Right lobe of liver (tissue), 6 donors: ENCODE measurements around the gene GRID1. TPM values are rescaled to one million over a fixed set of nuclear protein-coding genes. Genes with fewer than 3 reads are reported as not detected.
"Not testable (repeated sequence)": the region's sequence is repeated elsewhere in the genome, so short reads cannot be mapped to it uniquely, and the experiment has no call there.

Experiments used
- ATAC-seq, 4 donors: fragments of 200-7000 bp; cut with Tn5 transposase; one replicate each; pipeline ENCODE4 v1.9.1; 2020; ENCODE audit warnings: mild to moderate bottlenecking in 4 of 4, moderate library complexity in 4 of 4
- DNase-seq, 3 donors: peaks; one replicate each; pipeline ENCODE4 v3.0.0-alpha.2; 2020
- H3K27ac ChIP-seq, 3 donors: fragments of 200-600 bp; one replicate each; pipeline ENCODE4 v1.8.0; 2022
- H3K27me3 ChIP-seq, 2 donors: fragments of 200-600 bp; one replicate each; pipeline ENCODE4 v1.8.0; 2022
- H3K36me3 ChIP-seq, 4 donors: fragments of 200-600 bp; sonication (generic) in 1 of 4; one replicate each; pipeline versions ENCODE4 v1.5.1 to v1.8.0; 2017 to 2022; ENCODE audit warnings: control low read depth in 1 of 4
- H3K4me1 ChIP-seq, 4 donors: fragments of 200-600 bp; sonication (generic) in 1 of 4; one replicate each; pipeline versions ENCODE4 v1.5.1 to v1.8.0; 2017 to 2022; ENCODE audit warnings: control low read depth in 1 of 4
- H3K4me3 ChIP-seq, 3 donors: fragments of 200-600 bp; one replicate each; pipeline ENCODE4 v1.8.0; 2022
- H3K9me3 ChIP-seq, 4 donors: fragments of 200-600 bp; sonication (generic) in 1 of 4; one replicate each; pipeline versions ENCODE4 v1.5.1 to v1.8.0; 2017 to 2022; ENCODE audit warnings: control low read depth in 1 of 4
- CTCF ChIP-seq, 4 donors: fragments of 200-600 bp in 3 of 4; fragments of 450-650 bp in 1 of 4; IDR thresholded peaks; one replicate each; pipeline versions ENCODE4 v1.5.1 to v1.8.0; 2016 to 2022; ENCODE audit warnings: antibody characterized with exemption in 4 of 4, mild to moderate bottlenecking in 2 of 4
- POLR2A ChIP-seq: fragments of 450-650 bp; IDR thresholded peaks from one replicate; pipeline ENCODE4 v1.6.1; 2017; ENCODE audit warnings: antibody characterized with exemption, mild to moderate bottlenecking
- WGBS: methylation state at CpG from one replicate; pipeline ENCODE4 v1.1.6; 2018; ENCODE audit warnings: low coverage, low lambda C conversion rate; ENCODE audit not compliant: insufficient coverage; ENCODE audit errors: missing lambda C conversion rate; 5-methylcytosine and 5-hydroxymethylcytosine counted together
- intact Hi-C, 2 donors: fragments of 100-400 bp; cut with DNase I; formaldehyde crosslinking; loops; one replicate each; pipeline versions ENCODE4 v1.11.2 to v1.14.1; 2022
- total RNA-seq, 6 experiments: library from RNA; depleted of rRNA in 2 of 6; stranded (reverse); fragments of >200 nt in 2 of 6; fragmentation: NEBNext Ultra II Directional in 3 of 6; extraction: Animal tissue kit (Norgen Biotek cat#: 25700) in 3 of 6; gene quantifications; one replicate each; pipeline versions ENCODE4 v1.1.0 to v1.2.4, GENCODE V29; 2016 to 2023
- donor health status: DM: no; HTN: yes; CAD: no.
- donor health status: DM: no; HTN: no; CAD: no.
- donor health status: DM: no; HTN: no; CAD: no.
- donor health status: DM: no; HTN: yes; CAD: no.
- donor health status: DM: no; HTN: yes; CAD: no.

Gene GRID1
- total RNA-seq, 6 experiments from 2014 or later: 0.05 to 1.9 (median 0.81) TPM

- H3K27me3 ChIP-seq: no peaks in the 10 kb centered on the region
- H3K4me3 ChIP-seq: no peak overlapping the region
- TF ChIP-seq POLR2A: no peak
- TF ChIP-seq CTCF (IDR thresholded peaks at IDR 0.05): no peak
- no peaks in the 10 kb centered on the region for H3K9me3 ChIP-seq
- DNase-seq (no peak), ATAC-seq (no peak)
- H3K4me1 ChIP-seq: no peaks in the 10 kb centered on the region
- H3K36me3 ChIP-seq: no peaks in the 10 kb centered on the region
- WGBS: 60% methylated on average over 1 of the region's 3 CpGs
- intact Hi-C loops: no loop called here
- no peak overlapping the region for H3K27ac ChIP-seq
These were observed 407.4 kb downstream of the GRID1 start for GRCh38 chr10:85959239-85959638.

DNA sequence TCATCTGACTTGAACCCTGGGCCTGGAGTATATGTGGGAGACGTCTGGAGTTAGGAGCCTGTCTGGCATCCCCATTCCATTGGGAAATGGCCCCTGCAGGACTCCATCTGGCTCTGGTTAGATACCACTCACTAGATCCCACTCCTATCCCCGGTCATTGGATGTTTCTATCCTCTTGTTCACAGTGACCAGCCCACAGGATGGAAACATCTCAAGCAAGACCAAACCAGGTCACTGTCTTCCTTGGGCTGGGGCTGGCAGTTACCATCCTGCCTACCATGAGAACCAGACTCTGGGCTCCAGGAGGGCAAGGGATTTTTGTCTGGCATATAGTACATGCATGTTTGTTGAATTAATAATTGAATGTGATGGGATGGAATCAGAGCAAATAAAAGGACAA, 415.7 kb downstream of the GRID1 start:
- Histone ChIP-seq H3K27ac (no peak overlapping the region), H3K36me3 (no peaks in the 10 kb centered on the region), H3K27me3 (no peaks in the 10 kb centered on the region), H3K4me3 (no peak overlapping the region), H3K4me1 (no peaks in the 10 kb centered on the region), H3K9me3 (no peaks in the 10 kb centered on the region)
- intact Hi-C loops: no loop called here
- no CpG with 5 or more reads among the region's 2 CpGs for WGBS
- ATAC-seq (no peak), DNase-seq (no peak)
- TF ChIP-seq POLR2A (no peak), CTCF (IDR thresholded peaks at IDR 0.05) (no peak)

DNA sequence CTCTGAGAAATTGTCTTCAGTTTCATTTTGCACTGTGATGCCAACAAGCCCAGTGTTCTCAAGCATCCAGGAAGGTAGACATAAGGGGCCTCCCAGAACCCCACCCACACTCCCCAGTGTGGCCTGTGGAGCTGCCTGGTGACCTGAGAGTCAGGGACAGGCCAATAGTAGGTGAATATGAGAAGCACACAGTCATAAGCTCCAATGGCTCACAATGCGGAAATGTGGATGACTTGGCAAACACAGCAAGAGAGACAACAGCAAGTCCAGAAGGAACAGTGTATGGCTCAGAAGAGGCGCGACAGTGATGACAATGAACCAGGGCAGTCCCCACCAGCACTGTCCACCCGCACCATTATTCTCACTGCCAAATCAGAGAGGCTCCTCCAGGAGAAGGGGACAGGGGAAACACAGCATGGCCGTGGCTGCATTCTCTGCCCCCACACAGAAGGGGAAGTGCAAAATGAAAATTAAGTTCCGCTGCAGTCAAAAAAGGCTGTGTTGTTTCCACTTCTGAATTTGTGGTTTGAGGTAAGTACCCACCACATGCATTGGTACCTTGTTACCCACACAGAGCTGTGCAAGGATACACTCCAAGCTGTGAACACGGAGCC, 419.8 kb downstream of the GRID1 start:
- ATAC-seq: no peak

GRCh38 chr10:85936161-85936560, 430.4 kb downstream of the GRID1 start:
- no peak for TF ChIP-seq POLR2A
- intact Hi-C loops: no loop called here
- WGBS: 73% methylated on average over 1 of the region's 1 CpG
- no peaks in the 10 kb centered on the region for H3K4me1 ChIP-seq
- no peak for ATAC-seq
- no peak overlapping the region for H3K4me3 ChIP-seq
- no peaks in the 10 kb centered on the region for H3K9me3 ChIP-seq
- no peak overlapping the region for H3K27ac ChIP-seq
- no peak for DNase-seq
- no peaks in the 10 kb centered on the region for H3K27me3 ChIP-seq
- H3K36me3 ChIP-seq: no peaks in the 10 kb centered on the region

More for the DNA sequence above, 419.8 kb downstream of the GRID1 start:
- Histone ChIP-seq H3K4me1 (no peaks in the 10 kb centered on the region), H3K27me3 (no peaks in the 10 kb centered on the region), H3K36me3 (no peaks in the 10 kb centered on the region), H3K9me3 (no peaks in the 10 kb centered on the region), H3K4me3 (no peak overlapping the region), H3K27ac (no peak overlapping the region)
- intact Hi-C loops: no loop called here
- DNase-seq: no peak
- no peak for TF ChIP-seq CTCF (IDR thresholded peaks at IDR 0.05)
- no peak for TF ChIP-seq POLR2A
- 46% methylated on average over 4 of the region's 7 CpGs for WGBS

DNA sequence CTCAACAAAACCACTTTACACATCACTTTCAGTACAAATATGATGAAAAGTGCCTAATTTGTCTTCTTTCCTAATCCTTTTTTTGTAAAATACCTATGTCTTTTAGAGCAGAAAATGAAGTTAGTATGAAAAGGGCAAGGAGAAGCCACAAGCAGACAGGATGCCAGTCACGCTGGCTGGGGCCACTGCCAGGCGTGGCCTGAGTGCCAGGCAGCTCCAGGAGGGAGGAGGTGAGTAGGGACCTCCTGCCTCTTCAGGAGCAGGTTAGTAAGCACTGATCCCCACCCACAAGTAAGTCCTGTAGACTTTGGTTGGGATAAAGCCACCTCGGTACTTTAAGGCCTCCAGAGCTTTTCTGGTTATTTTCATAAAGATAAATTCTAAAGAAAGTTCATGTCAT, 432.0 kb downstream of the GRID1 start:
- no peak overlapping the region for H3K4me3 ChIP-seq
- TF ChIP-seq POLR2A (no peak), CTCF (IDR thresholded peaks at IDR 0.05) (no peak)
- H3K27me3 ChIP-seq: no peaks in the 10 kb centered on the region
- H3K4me1 ChIP-seq: no peaks in the 10 kb centered on the region
- H3K9me3 ChIP-seq: no peaks in the 10 kb centered on the region
- DNase-seq (no peak), ATAC-seq (no peak)
- intact Hi-C loops: no loop called here
- WGBS: 81% methylated on average over 3 of the region's 3 CpGs
- H3K36me3 ChIP-seq: no peaks in the 10 kb centered on the region
- no peak overlapping the region for H3K27ac ChIP-seq

GRCh38 chr10:85929993-85930392, 436.6 kb downstream of the GRID1 start:
- ATAC-seq, H3K27ac ChIP-seq, H3K9me3 ChIP-seq, DNase-seq, H3K27me3 ChIP-seq, H3K36me3 ChIP-seq, H3K4me1 ChIP-seq, H3K4me3 ChIP-seq, intact Hi-C loops: not testable (repeated sequence)
- WGBS: 78% methylated on average over 7 of the region's 7 CpGs
